ENCODE data around the gene KRR1.

DNA sequence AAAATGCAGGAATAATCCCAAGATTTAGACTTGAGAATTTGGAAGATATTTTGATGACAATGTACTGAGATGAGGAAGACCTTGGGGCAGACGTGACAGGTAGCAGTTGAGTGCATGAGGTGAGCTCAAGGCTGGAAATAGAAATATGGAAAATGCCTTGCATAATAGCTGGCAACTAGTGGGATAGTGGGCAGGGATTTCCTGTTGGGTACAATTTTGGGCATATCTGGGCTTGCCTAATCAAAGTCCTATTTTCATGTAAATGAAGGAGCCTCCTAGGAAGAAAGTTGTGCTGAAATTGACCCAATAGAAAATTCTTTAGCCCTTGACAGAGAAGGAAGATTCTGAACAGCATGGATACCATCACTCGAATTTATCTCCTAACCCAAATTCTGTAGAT is 37.3 kb downstream of the KRR1 start:
- TF ChIP-seq YY1 (IDR thresholded peaks at IDR 0.05; ENCODE audit: insufficient read depth, insufficient replicate concordance, low read depth, low read length) (no peak), EZH2 (conservative IDR thresholded peaks at IDR 0.05; ENCODE audit: low read depth, low read length) (no peak), KMT2A (CRISPR knock-in tag; IDR thresholded peaks at IDR 0.05) (no peak), PHF20 (CRISPR knock-in tag; IDR thresholded peaks at IDR 0.05) (no peak)
